GM12878 (cell line): ENCODE measurements around the gene THY1. TPM values are rescaled to one million over a fixed set of nuclear protein-coding genes. Genes with fewer than 3 reads are reported as not detected.

Experiments
- ATAC-seq: fragments of 200-7000 bp; cut with Tn5 transposase; 3 replicates; pipeline ENCODE4 v1.9.1; 2020; ENCODE audit warnings: mild to moderate bottlenecking, moderate library complexity
- BruUV-seq: library from RNA; stranded (reverse); fragments of 400-500 nt; replicated peaks from 2 replicates; lab custom pipeline; 2021; lab: Mats Ljungman, UMichigan
- CTCF ChIA-PET: fragments of 300-600 bp; sonication (Branson Sonifier 250); formaldehyde crosslinking; extraction: SDS; loops from one replicate; lab custom pipeline; 2021; ENCODE audit warnings: inconsistent platforms; lab: Yijun Ruan, JAX
- POLR2A ChIA-PET: fragments of 350-600 bp; formaldehyde crosslinking; extraction: SDS; loops from one replicate; lab custom pipeline; 2021; ENCODE audit warnings: inconsistent platforms; lab: Charles Lee
- RAD21 ChIA-PET: fragments of 300-600 bp; sonication (Branson Sonifier 250); formaldehyde crosslinking; loops from one replicate; lab custom pipeline; 2023; ENCODE audit warnings: antibody characterized with exemption; ENCODE audit not compliant: unreplicated experiment; lab: Charles Lee
- SMC1A ChIA-PET: fragments of 300-600 bp; sonication (Branson Sonifier 250); formaldehyde crosslinking; loops from one replicate; lab custom pipeline; 2023; ENCODE audit not compliant: unreplicated experiment, uncharacterized antibody; lab: Charles Lee
- DNase-seq: peaks from one replicate; pipeline ENCODE4 v3.0.0-alpha.2; 2011; ENCODE audit warnings: low read depth, low spot score
- FAIRE-seq: peaks from 3 replicates; lab custom pipeline; 2011; peaks lifted over from hg19 to GRCh38; lab: Jason Lieb, UNC
- H2AFZ ChIP-seq: 2 replicates; pipeline ENCODE4 v1.6.0; 2011; ENCODE audit warnings: low read depth, low read length, control low read depth; ENCODE audit not compliant: control insufficient read depth
- H3K27ac ChIP-seq: 2 replicates; pipeline ENCODE4 v1.5.1; 2011; ENCODE audit warnings: control low read depth; ENCODE audit not compliant: control insufficient read depth, insufficient read depth
- H3K27me3 ChIP-seq, 2 experiments: replicated peaks in 1 of 2; 2 replicates each; pipeline versions ENCODE4 v1.6.0 to v1.6.1; 2011; ENCODE audit warnings: low read length in 1 of 2; ENCODE audit not compliant: control insufficient read depth in 2 of 2, insufficient read depth in 2 of 2
- H3K36me3 ChIP-seq, 2 experiments: 2 replicates each; pipeline ENCODE4 v1.5.1; 2011; ENCODE audit warnings: low read length in 1 of 2; ENCODE audit not compliant: control insufficient read depth in 2 of 2, insufficient read depth in 2 of 2
- H3K4me1 ChIP-seq: 2 replicates; pipeline ENCODE4 v1.6.1; 2011; ENCODE audit warnings: mild to moderate bottlenecking, low read length, moderate library complexity, mixed read lengths; ENCODE audit not compliant: control insufficient read depth, insufficient read depth
- H3K4me2 ChIP-seq: 2 replicates; pipeline ENCODE4 v1.6.0; 2011; ENCODE audit warnings: control low read depth; ENCODE audit not compliant: control insufficient read depth, insufficient read depth
- H3K4me3 ChIP-seq: fragments of 200-600 bp; sonication (generic); 2 replicates; pipeline ENCODE4 v1.5.1; 2016
- H3K79me2 ChIP-seq: 2 replicates; pipeline ENCODE4 v1.6.0; 2011; ENCODE audit warnings: low read length; ENCODE audit not compliant: control insufficient read depth, insufficient read depth
- H3K9ac ChIP-seq: 2 replicates; pipeline ENCODE4 v1.8.0; 2011; ENCODE audit warnings: low read length, control low read depth, mixed read lengths; ENCODE audit not compliant: control insufficient read depth, insufficient read depth
- H3K9me3 ChIP-seq: replicated peaks from 3 replicates; pipeline ENCODE4 v1.5.1; 2011; ENCODE audit warnings: mild to moderate bottlenecking, low read length; ENCODE audit not compliant: control insufficient read depth, insufficient read depth
- H4K20me1 ChIP-seq: 2 replicates; pipeline ENCODE4 v1.6.0; 2011; ENCODE audit not compliant: control insufficient read depth, insufficient read depth
- CEBPB ChIP-seq, 2 experiments: fragments of 150-350 bp in 1 of 2; IDR thresholded peaks; 2 replicates each; pipeline ENCODE4 v1.6.1; 2012 to 2014; ENCODE audit warnings: low read depth in 2 of 2, low read length in 2 of 2, borderline replicate concordance in 1 of 2, inconsistent platforms in 1 of 2
- CHD1 ChIP-seq: IDR thresholded peaks from 2 replicates; pipeline ENCODE4 v1.6.1; 2012; ENCODE audit warnings: low read depth, low read length, improper control_type of control experiment
- MYC ChIP-seq: IDR thresholded peaks from 2 replicates; pipeline ENCODE4 v1.6.1; 2011; ENCODE audit warnings: mild to moderate bottlenecking, low read length, moderate library complexity, inconsistent platforms; ENCODE audit not compliant: insufficient read depth, insufficient replicate concordance, insufficient read length, severe bottlenecking
- NBN ChIP-seq: fragments of 450-650 bp; IDR thresholded peaks from 2 replicates; pipeline ENCODE4 v1.6.1; 2016
- POLR2A ChIP-seq: IDR thresholded peaks from 2 replicates; pipeline ENCODE4 v1.6.1; 2011; ENCODE audit warnings: low read depth, mild to moderate bottlenecking, low read length
- SRF ChIP-seq, 2 experiments: IDR thresholded peaks; 2 replicates each; pipeline ENCODE4 v1.6.1; 2011; ENCODE audit warnings: low read depth in 2 of 2, low read length in 2 of 2, mild to moderate bottlenecking in 1 of 2, moderate library complexity in 1 of 2
- WGBS: methylation state at CpG from one replicate; pipeline ENCODE4 v1.1.6; 2016; ENCODE audit warnings: low lambda C conversion rate; ENCODE audit not compliant: insufficient replicate concordance, insufficient coverage; ENCODE audit errors: missing lambda C conversion rate; 5-methylcytosine and 5-hydroxymethylcytosine counted together
- in situ Hi-C: fragments of 300-500 bp; cut with MboI; formaldehyde crosslinking; loops from 9 replicates; pipeline ENCODE4 v1.14.3; 2018; ENCODE audit warnings: mixed read lengths
- intact Hi-C: fragments of 100-400 bp; cut with micrococcal nuclease; formaldehyde crosslinking; loops from one replicate; pipeline ENCODE4 v1.14.2; 2022; ENCODE audit not compliant: unreplicated experiment
- polyA plus RNA-seq, 11 experiments: library from polyadenylated mRNA; depleted of rRNA in 4 of 11; unstranded in 6 of 11; stranded (reverse) in 5 of 11; fragments of >200 nt; fragmentation: Nextera tagmentation in 4 of 11; fragmentation: Illumina TruSeq in 1 of 11; extraction: Ambion mirVana in 4 of 11; extraction: Trizol in 1 of 11; gene quantifications; 1 replicate in 1 of 11; 2 replicates in 10 of 11; pipeline versions ENCODE4 v1.2.1 to v1.2.3, GENCODE V29; 2011 to 2016; ENCODE audit warnings: inconsistent platforms in 2 of 11, missing spikeins in 2 of 11, low read depth in 1 of 11
- total RNA-seq, 4 experiments: library from RNA; depleted of rRNA in 3 of 4; stranded (reverse); fragments of >200 nt in 3 of 4; fragmentation: Illumina TruSeq in 1 of 4; extraction: Trizol in 1 of 4; gene quantifications; 2 replicates each; pipeline versions ENCODE4 v1.2.1 to v1.2.3, GENCODE V29; 2013 to 2021
- TF ChIP-seq, protein P1 (sequence below), 3 experiments: IDR thresholded peaks in 2 of 3; conservative IDR thresholded peaks in 1 of 3; 2 replicates each; pipeline ENCODE4 v1.5.1; 2011; ENCODE audit warnings: low read depth in 3 of 3, low read length in 3 of 3, mild to moderate bottlenecking in 3 of 3, control low read depth in 2 of 3, moderate library complexity in 2 of 3, inconsistent platforms in 1 of 3, mixed read lengths in 1 of 3; ENCODE audit not compliant: control insufficient read depth in 2 of 3, insufficient read depth in 1 of 3; ENCODE audit errors: extremely low read depth in 1 of 3
- TF ChIP-seq, protein P2 (sequence below): fragments of 450-650 bp; IDR thresholded peaks from 2 replicates; pipeline ENCODE4 v1.6.1; 2014; ENCODE audit warnings: mild to moderate bottlenecking
- TF ChIP-seq, protein P3 (sequence below): fragments of 450-650 bp; IDR thresholded peaks from 2 replicates; pipeline ENCODE4 v1.6.1; 2017; ENCODE audit warnings: antibody characterized with exemption, mild to moderate bottlenecking, moderate library complexity

Gene THY1
- total and polyA plus RNA-seq, 10 of the 15 experiments (the other 5 are each of a cell fraction or from before 2014, with no cell fraction given) = 0.86 to 20.1 (median 3.2) TPM

DNA sequence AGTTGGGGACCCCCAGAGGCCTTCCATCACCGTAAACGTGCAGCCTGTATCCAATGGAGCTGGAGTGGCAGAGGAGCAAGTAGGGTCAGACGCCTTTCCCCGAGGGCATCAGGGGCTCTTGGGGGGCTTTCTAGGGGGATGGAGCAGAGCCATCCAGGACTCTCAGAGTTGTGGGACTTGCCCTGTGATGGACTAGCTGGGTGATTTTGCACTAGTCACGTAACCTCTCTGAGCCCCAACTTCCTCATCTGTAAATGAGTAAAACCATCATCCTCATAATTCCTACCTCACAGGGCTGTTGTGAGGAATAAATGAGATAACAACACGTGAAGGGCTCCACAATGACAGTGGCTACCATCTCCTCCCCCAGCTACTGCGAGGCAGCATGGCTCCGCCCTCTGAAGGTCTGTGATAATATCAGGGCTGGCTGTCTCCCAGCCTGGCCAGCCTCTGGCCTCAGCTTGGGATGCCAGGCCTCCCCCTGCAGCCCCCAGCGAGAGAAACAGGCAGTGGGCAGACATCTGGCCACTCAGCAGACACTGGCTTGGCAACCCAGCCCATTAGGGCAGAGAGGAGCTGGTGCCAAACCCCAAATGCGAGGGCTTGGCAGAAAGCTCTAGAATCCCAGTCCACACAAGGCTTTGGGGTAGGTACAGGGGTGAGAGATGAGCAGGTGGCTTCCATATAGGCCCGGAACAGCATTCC is 48.2 kb downstream of the THY1 start:
- Histone ChIP-seq H3K79me2 (no peaks in the 10 kb centered on the region), H3K9me3 (no peaks in the 10 kb centered on the region), H3K27me3 (peaks cover 0 to 3% of the 10 kb centered on the region in 2 experiments; a peak in 2 of 4 replicates), H3K4me3 (no peak overlapping the region), H4K20me1 (no peaks in the 10 kb centered on the region), H3K4me1 (no peaks in the 10 kb centered on the region), H3K27ac (no peak overlapping the region), H2AFZ (no peak overlapping the region), H3K36me3 (no peaks in the 10 kb centered on the region), H3K4me2 (no peak overlapping the region), H3K9ac (no peak overlapping the region)
- no peak for TF ChIP-seq SRF (IDR thresholded peaks at IDR 0.05; ENCODE audit: low read depth in 2 of 2, low read length in 2 of 2)
- TF ChIP-seq, protein P1, sequence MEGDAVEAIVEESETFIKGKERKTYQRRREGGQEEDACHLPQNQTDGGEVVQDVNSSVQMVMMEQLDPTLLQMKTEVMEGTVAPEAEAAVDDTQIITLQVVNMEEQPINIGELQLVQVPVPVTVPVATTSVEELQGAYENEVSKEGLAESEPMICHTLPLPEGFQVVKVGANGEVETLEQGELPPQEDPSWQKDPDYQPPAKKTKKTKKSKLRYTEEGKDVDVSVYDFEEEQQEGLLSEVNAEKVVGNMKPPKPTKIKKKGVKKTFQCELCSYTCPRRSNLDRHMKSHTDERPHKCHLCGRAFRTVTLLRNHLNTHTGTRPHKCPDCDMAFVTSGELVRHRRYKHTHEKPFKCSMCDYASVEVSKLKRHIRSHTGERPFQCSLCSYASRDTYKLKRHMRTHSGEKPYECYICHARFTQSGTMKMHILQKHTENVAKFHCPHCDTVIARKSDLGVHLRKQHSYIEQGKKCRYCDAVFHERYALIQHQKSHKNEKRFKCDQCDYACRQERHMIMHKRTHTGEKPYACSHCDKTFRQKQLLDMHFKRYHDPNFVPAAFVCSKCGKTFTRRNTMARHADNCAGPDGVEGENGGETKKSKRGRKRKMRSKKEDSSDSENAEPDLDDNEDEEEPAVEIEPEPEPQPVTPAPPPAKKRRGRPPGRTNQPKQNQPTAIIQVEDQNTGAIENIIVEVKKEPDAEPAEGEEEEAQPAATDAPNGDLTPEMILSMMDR (IDR thresholded peaks at IDR 0.05 in 2 of 3, conservative IDR thresholded peaks at IDR 0.05 in 1 of 3; ENCODE audit: control insufficient read depth in 2 of 3, extremely low read depth in 1 of 3, insufficient read depth in 1 of 3, low read depth in 3 of 3, low read length in 3 of 3) = no peak
- TF ChIP-seq, protein P2, sequence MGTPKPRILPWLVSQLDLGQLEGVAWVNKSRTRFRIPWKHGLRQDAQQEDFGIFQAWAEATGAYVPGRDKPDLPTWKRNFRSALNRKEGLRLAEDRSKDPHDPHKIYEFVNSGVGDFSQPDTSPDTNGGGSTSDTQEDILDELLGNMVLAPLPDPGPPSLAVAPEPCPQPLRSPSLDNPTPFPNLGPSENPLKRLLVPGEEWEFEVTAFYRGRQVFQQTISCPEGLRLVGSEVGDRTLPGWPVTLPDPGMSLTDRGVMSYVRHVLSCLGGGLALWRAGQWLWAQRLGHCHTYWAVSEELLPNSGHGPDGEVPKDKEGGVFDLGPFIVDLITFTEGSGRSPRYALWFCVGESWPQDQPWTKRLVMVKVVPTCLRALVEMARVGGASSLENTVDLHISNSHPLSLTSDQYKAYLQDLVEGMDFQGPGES = no peak
- TF ChIP-seq MYC = no peak
- TF ChIP-seq NBN = no peak
- TF ChIP-seq POLR2A = no peak
- TF ChIP-seq, protein P3, sequence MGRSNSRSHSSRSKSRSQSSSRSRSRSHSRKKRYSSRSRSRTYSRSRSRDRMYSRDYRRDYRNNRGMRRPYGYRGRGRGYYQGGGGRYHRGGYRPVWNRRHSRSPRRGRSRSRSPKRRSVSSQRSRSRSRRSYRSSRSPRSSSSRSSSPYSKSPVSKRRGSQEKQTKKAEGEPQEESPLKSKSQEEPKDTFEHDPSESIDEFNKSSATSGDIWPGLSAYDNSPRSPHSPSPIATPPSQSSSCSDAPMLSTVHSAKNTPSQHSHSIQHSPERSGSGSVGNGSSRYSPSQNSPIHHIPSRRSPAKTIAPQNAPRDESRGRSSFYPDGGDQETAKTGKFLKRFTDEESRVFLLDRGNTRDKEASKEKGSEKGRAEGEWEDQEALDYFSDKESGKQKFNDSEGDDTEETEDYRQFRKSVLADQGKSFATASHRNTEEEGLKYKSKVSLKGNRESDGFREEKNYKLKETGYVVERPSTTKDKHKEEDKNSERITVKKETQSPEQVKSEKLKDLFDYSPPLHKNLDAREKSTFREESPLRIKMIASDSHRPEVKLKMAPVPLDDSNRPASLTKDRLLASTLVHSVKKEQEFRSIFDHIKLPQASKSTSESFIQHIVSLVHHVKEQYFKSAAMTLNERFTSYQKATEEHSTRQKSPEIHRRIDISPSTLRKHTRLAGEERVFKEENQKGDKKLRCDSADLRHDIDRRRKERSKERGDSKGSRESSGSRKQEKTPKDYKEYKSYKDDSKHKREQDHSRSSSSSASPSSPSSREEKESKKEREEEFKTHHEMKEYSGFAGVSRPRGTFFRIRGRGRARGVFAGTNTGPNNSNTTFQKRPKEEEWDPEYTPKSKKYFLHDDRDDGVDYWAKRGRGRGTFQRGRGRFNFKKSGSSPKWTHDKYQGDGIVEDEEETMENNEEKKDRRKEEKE = no peak
- TF ChIP-seq CEBPB (IDR thresholded peaks at IDR 0.05; ENCODE audit: borderline replicate concordance in 1 of 2, low read depth in 2 of 2, low read length in 2 of 2) = no peak
- TF ChIP-seq CHD1 = no peak
- RAD21 ChIA-PET = interaction anchor here (1.3 to 5.1 kb wide), 8 partner anchors 13 to 102 kb away, joined by 3 to 47 read pairs (median 4); no protein-coding TSS in a partner anchor
- 21% methylated on average over 11 of the region's 11 CpGs for WGBS
- POLR2A ChIA-PET = no interaction called here
- FAIRE-seq (no peak), ATAC-seq (peak; percentile 17; the same call in 1 of the 3 replicates), DNase-seq (no peak)
- intact Hi-C loops = no loop called here
- no TSS peak for BruUV-seq
- in situ Hi-C loops = no loop called here
- SMC1A ChIA-PET = interaction anchor here (5.5 kb wide), 1 partner anchor 19 kb away, joined by 31 read pairs; no protein-coding TSS in a partner anchor
- CTCF ChIA-PET = interaction anchor here (1.0 to 17.9 kb wide), 12 partner anchors 8 to 100 kb away, joined by 3 to 183 read pairs (median 6); no protein-coding TSS in a partner anchor
